ENCODE results near the gene KICS2. TPM values are rescaled to one million over a fixed set of nuclear protein-coding genes. Genes with fewer than 3 reads are reported as not detected.

KICS2 gene
- total and polyA plus RNA-seq, 9 of the 15 experiments (the other 6 are each of a cell fraction or from before 2014, with no cell fraction given): 2.3 to 6.4 (median 5.5) TPM

GRCh38 chr12:64222009-64222765 is at the start of gene KICS2 (continued):
- TF ChIP-seq NEUROD1 (IDR thresholded peaks at IDR 0.05; ENCODE audit: borderline replicate concordance, low read depth, low read length, partially characterized antibody): no peak
- no peak for TF ChIP-seq ZFPM2 (CRISPR knock-in tag; IDR thresholded peaks at IDR 0.05)
- peak; percentile 56 for TF ChIP-seq TBP (optimal IDR thresholded peaks at IDR 0.05; ENCODE audit: low read depth, low read length)
- TF ChIP-seq TAF9B (IDR thresholded peaks at IDR 0.05; ENCODE audit: partially characterized antibody): peak; percentile 41
- no peak for TF ChIP-seq MCM5 (IDR thresholded peaks at IDR 0.05; ENCODE audit: low read depth)
- peak; percentile 99 for TF ChIP-seq MAX (CRISPR knock-in tag; IDR thresholded peaks at IDR 0.05)
- peak; percentile 71; the same call in 1 of the 2 replicates for TF ChIP-seq ZNF431 (CRISPR knock-in tag; IDR thresholded peaks at IDR 0.05)
- TF ChIP-seq ZBTB11 (CRISPR knock-in tag; IDR thresholded peaks at IDR 0.05): peak in 1 of 3 experiments; percentile 64; a peak in 1 of 6 replicates
- TF ChIP-seq HDAC1 (IDR thresholded peaks at IDR 0.05): peak; percentile 89 to 100
- no peak for TF ChIP-seq ZNF124 (CRISPR knock-in tag; IDR thresholded peaks at IDR 0.05)
- peak; percentile 27 for TF ChIP-seq CCNT2 (IDR thresholded peaks at IDR 0.05; ENCODE audit: borderline replicate concordance, extremely low read depth, insufficient read length, low read depth, low read length)
- no peak for TF ChIP-seq HES1 (IDR thresholded peaks at IDR 0.05; ENCODE audit: low read depth)
- TF ChIP-seq NCOA2 (IDR thresholded peaks at IDR 0.05; ENCODE audit: partially characterized antibody in 2 of 2): no peak
- TF ChIP-seq ZBTB2 (IDR thresholded peaks at IDR 0.05): peak; percentile 93

Data from K562 (cell line).